H9 (cell line): ENCODE data around the gene KIAA1671. TPM values are rescaled to one million over a fixed set of nuclear protein-coding genes. Genes with fewer than 3 reads are reported as not detected.

Experiments
- DNase-seq: peaks from one replicate; pipeline ENCODE4 v3.0.0-alpha.2; 2017
- H2AFZ ChIP-seq: one replicate; pipeline ENCODE4 v1.6.1; 2013; ENCODE audit warnings: mild to moderate bottlenecking, low read length, control low read depth, moderate library complexity
- H2AK5ac ChIP-seq: 2 replicates; pipeline ENCODE4 v1.6.1; 2013; ENCODE audit warnings: low read length, control low read depth, mixed read lengths; ENCODE audit not compliant: insufficient read length
- H2BK120ac ChIP-seq: one replicate; pipeline ENCODE4 v1.6.1; 2013; ENCODE audit warnings: low read depth, mild to moderate bottlenecking, low read length, control low read depth, inconsistent platforms; ENCODE audit not compliant: poor library complexity, severe bottlenecking
- H2BK12ac ChIP-seq: 2 replicates; pipeline ENCODE4 v1.6.1; 2013; ENCODE audit warnings: low read length, control low read depth, mixed read lengths, low read depth; ENCODE audit not compliant: insufficient read length
- H2BK15ac ChIP-seq: 2 replicates; pipeline ENCODE4 v1.6.1; 2013; ENCODE audit warnings: low read depth, low read length, control low read depth
- H2BK20ac ChIP-seq: one replicate; pipeline ENCODE4 v1.6.1; 2013; ENCODE audit warnings: low read depth, mild to moderate bottlenecking, low read length, control low read depth, inconsistent platforms; ENCODE audit not compliant: poor library complexity, severe bottlenecking
- H2BK5ac ChIP-seq: 2 replicates; pipeline ENCODE4 v1.6.1; 2013; ENCODE audit warnings: low read length, control low read depth, mixed read lengths; ENCODE audit not compliant: insufficient read length
- H3K14ac ChIP-seq: 2 replicates; pipeline ENCODE4 v1.6.1; 2013; ENCODE audit warnings: low read length, control low read depth; ENCODE audit not compliant: insufficient read depth
- H3K18ac ChIP-seq: 2 replicates; pipeline ENCODE4 v1.6.1; 2013; ENCODE audit warnings: low read depth, mild to moderate bottlenecking, mixed read lengths, low read length, control low read depth; ENCODE audit not compliant: insufficient read length
- H3K23ac ChIP-seq: 2 replicates; pipeline ENCODE4 v1.6.1; 2013; ENCODE audit warnings: low read length, control low read depth, mixed read lengths, low read depth; ENCODE audit not compliant: insufficient read length
- H3K23me2 ChIP-seq: 2 replicates; pipeline ENCODE4 v1.6.1; 2013; ENCODE audit warnings: low read depth, mild to moderate bottlenecking, mixed read lengths, low read length, control low read depth; ENCODE audit not compliant: insufficient read length, poor library complexity, severe bottlenecking
- H3K27ac ChIP-seq: 2 replicates; pipeline ENCODE4 v1.5.1; 2013; ENCODE audit warnings: low read length, control low read depth, mixed read lengths, low read depth; ENCODE audit not compliant: insufficient read length
- H3K27me3 ChIP-seq: 2 replicates; pipeline ENCODE4 v1.6.1; 2013; ENCODE audit warnings: low read length, control low read depth, inconsistent platforms; ENCODE audit not compliant: insufficient read depth
- H3K4ac ChIP-seq: 2 replicates; pipeline ENCODE4 v1.6.1; 2013; ENCODE audit warnings: low read depth, mild to moderate bottlenecking, control low read depth, inconsistent platforms, low read length, moderate library complexity
- H3K4me1 ChIP-seq: 2 replicates; pipeline ENCODE4 v1.6.1; 2013; ENCODE audit warnings: low read length, control low read depth, inconsistent platforms; ENCODE audit not compliant: insufficient read depth
- H3K4me2 ChIP-seq: 2 replicates; pipeline ENCODE4 v1.6.1; 2013; ENCODE audit warnings: low read length, control low read depth, mixed read lengths; ENCODE audit not compliant: insufficient read length, insufficient read depth
- H3K56ac ChIP-seq: 2 replicates; pipeline ENCODE4 v1.6.1; 2013; ENCODE audit warnings: low read depth, mild to moderate bottlenecking, mixed read lengths, low read length, control low read depth; ENCODE audit not compliant: insufficient read length
- H3K79me1 ChIP-seq: 2 replicates; pipeline ENCODE4 v1.6.1; 2013; ENCODE audit warnings: low read depth, mild to moderate bottlenecking, moderate library complexity, low read length, control low read depth, inconsistent platforms; ENCODE audit not compliant: insufficient read depth, poor library complexity, severe bottlenecking
- H3K79me2 ChIP-seq: 2 replicates; pipeline ENCODE4 v1.6.1; 2013; ENCODE audit warnings: low read length, control low read depth, inconsistent platforms; ENCODE audit not compliant: insufficient read depth
- H3K9ac ChIP-seq: 2 replicates; pipeline ENCODE4 v1.6.1; 2013; ENCODE audit warnings: low read length, control low read depth, mixed read lengths; ENCODE audit not compliant: insufficient read length; ENCODE audit errors: extremely low read depth
- H3K9me3 ChIP-seq: one replicate; pipeline ENCODE4 v1.6.1; 2013; ENCODE audit warnings: low read depth, low read length, inconsistent platforms; ENCODE audit not compliant: control insufficient read depth
- H3T11ph ChIP-seq: one replicate; pipeline ENCODE4 v1.6.1; 2013; ENCODE audit warnings: mild to moderate bottlenecking, low read length, control low read depth, inconsistent platforms
- H4K20me1 ChIP-seq: one replicate; pipeline ENCODE4 v1.6.1; 2013; ENCODE audit not compliant: control insufficient read depth, insufficient read length, insufficient read depth
- H4K5ac ChIP-seq: 2 replicates; pipeline ENCODE4 v1.6.1; 2013; ENCODE audit warnings: low read depth, mild to moderate bottlenecking, mixed read lengths, low read length, control low read depth; ENCODE audit not compliant: insufficient read length
- H4K8ac ChIP-seq: replicated peaks from 2 replicates; pipeline ENCODE4 v1.6.1; 2013; ENCODE audit warnings: low read length, control low read depth, mixed read lengths, low read depth; ENCODE audit not compliant: insufficient read length
- H4K91ac ChIP-seq: 2 replicates; pipeline ENCODE4 v1.6.1; 2013; ENCODE audit warnings: low read depth, mild to moderate bottlenecking, moderate library complexity, mixed read lengths, low read length, control low read depth; ENCODE audit not compliant: insufficient read length
- H3K27ac Mint-ChIP-seq, 3 experiments: 2 replicates in 2 of 3; 3 replicates in 1 of 3; pipeline ENCODE4 v1.8.0; 2020 to 2021; ENCODE audit warnings: mixed read lengths in 3 of 3, mild to moderate bottlenecking in 1 of 3, moderate library complexity in 1 of 3
- H3K27me3 Mint-ChIP-seq: 2 replicates; pipeline ENCODE4 v1.8.0; 2021; ENCODE audit warnings: low read depth, mild to moderate bottlenecking, moderate library complexity, mixed read lengths
- H3K36me3 Mint-ChIP-seq, 3 experiments: 2 replicates in 2 of 3; 3 replicates in 1 of 3; pipeline ENCODE4 v1.8.0; 2020 to 2021; ENCODE audit warnings: low read depth in 3 of 3, mixed read lengths in 3 of 3; ENCODE audit not compliant: insufficient read depth in 1 of 3
- H3K4me1 Mint-ChIP-seq, 2 experiments: 2 replicates each; pipeline ENCODE4 v1.8.0; 2020; ENCODE audit warnings: mixed read lengths in 2 of 2
- H3K4me3 Mint-ChIP-seq, 2 experiments: 2 replicates in 1 of 2; 3 replicates in 1 of 2; pipeline ENCODE4 v1.8.0; 2020 to 2021; ENCODE audit warnings: mild to moderate bottlenecking in 2 of 2, mixed read lengths in 2 of 2, moderate library complexity in 1 of 2
- H3K9me3 Mint-ChIP-seq, 2 experiments: 2 replicates in 1 of 2; 3 replicates in 1 of 2; pipeline ENCODE4 v1.8.0; 2020; ENCODE audit warnings: mild to moderate bottlenecking in 2 of 2, mixed read lengths in 2 of 2, moderate library complexity in 1 of 2
- CTCF ChIP-seq: fragments of 200-600 bp; sonication (generic); conservative IDR thresholded peaks from 3 replicates; pipeline ENCODE4 v1.8.0; 2021; ENCODE audit warnings: antibody characterized with exemption, mild to moderate bottlenecking
- WGBS: extraction: QIAGEN DNeasy Blood & Tissue Kit; methylation state at CpG from one replicate; pipeline ENCODE4 v1.1.7; 2013; ENCODE audit warnings: missing lambda C conversion rate, low lambda C conversion rate, mixed read lengths; ENCODE audit not compliant: insufficient read length; ENCODE audit errors: extremely low coverage; 5-methylcytosine and 5-hydroxymethylcytosine counted together
- total RNA-seq: library from RNA; stranded (reverse); gene quantifications from 2 replicates; pipeline ENCODE4 v1.2.1, GENCODE V29; 2021

Gene KIAA1671
- total RNA-seq, 1 experiment from 2014 or later, result 22.6 TPM

- no peaks in the 10 kb centered on the region for H3K4me1 ChIP-seq
- H3K4me2 ChIP-seq, result no peak overlapping the region
- H2BK120ac ChIP-seq, result no peak overlapping the region
- H3K18ac ChIP-seq, result no peak overlapping the region
- no peak overlapping the region for H3K9ac ChIP-seq
- no peaks in the 10 kb centered on the region; the same call in 1 of the 2 replicates for H3K27me3 ChIP-seq
- H3K79me1 ChIP-seq, result no peaks in the 10 kb centered on the region
- no peak overlapping the region for H4K8ac ChIP-seq
- no peak overlapping the region for H2BK12ac ChIP-seq
- WGBS, result no CpG with 5 or more reads among the region's 4 CpGs
- no peak overlapping the region for H3T11ph ChIP-seq
- H2BK5ac ChIP-seq, result no peak overlapping the region
- no peak overlapping the region for H4K91ac ChIP-seq
- no peak overlapping the region for H3K14ac ChIP-seq
- Mint-ChIP-seq H3K27ac (peak overlapping the region in 1 of 3 experiments; percentile 6; a peak in 1 of 7 replicates), H3K4me1 (no peaks in the 10 kb centered on the region), H3K4me3 (no peak overlapping the region), H3K27me3 (no peaks in the 10 kb centered on the region), H3K9me3 (peaks cover 0 to 3% of the 10 kb centered on the region in 2 experiments; a peak in 1 of 5 replicates), H3K36me3 (peaks cover 0 to 15% (median 14%) of the 10 kb centered on the region in 3 experiments; a peak in 4 of 7 replicates)
- TF ChIP-seq CTCF, result no peak
- H3K27ac ChIP-seq, result no peak overlapping the region
- no peaks in the 10 kb centered on the region for H3K79me2 ChIP-seq
- no peak overlapping the region for H2BK15ac ChIP-seq
- H3K23ac ChIP-seq, result no peak overlapping the region
- H2AK5ac ChIP-seq, result no peak overlapping the region
- H4K5ac ChIP-seq, result no peak overlapping the region
- no peaks in the 10 kb centered on the region for H3K23me2 ChIP-seq
- H3K56ac ChIP-seq, result no peak overlapping the region
- H2AFZ ChIP-seq, result no peak overlapping the region
- no peaks in the 10 kb centered on the region for H4K20me1 ChIP-seq
- H2BK20ac ChIP-seq, result no peak overlapping the region
- H3K9me3 ChIP-seq, result no peaks in the 10 kb centered on the region
- no peak for DNase-seq
- H3K4ac ChIP-seq, result no peak overlapping the region
These were observed 32.5 kb upstream of the KIAA1671 start for GRCh38 chr22:24920029-24920428.
